Measurements from ENCODE around the gene SLC16A4.

The SLC16A4 gene

GRCh38 chr1:110344152-110344551, 46.7 kb downstream of the SLC16A4 start:
- H3K4me2 ChIP-seq (ENCODE audit: insufficient read depth, low read length) = peak overlapping the region; percentile 97
- TF ChIP-seq CTCF (IDR thresholded peaks at IDR 0.05; ENCODE audit: borderline replicate concordance, extremely low read depth, low read length, poor library complexity, severe bottlenecking) (no peak), EZH2 (IDR thresholded peaks at IDR 0.05; ENCODE audit: borderline replicate concordance, low read depth, low read length, severe bottlenecking) (no peak)
- no peaks in the 10 kb centered on the region for H3K9me3 ChIP-seq (ENCODE audit: insufficient read depth, low read length, severe bottlenecking)
- DNase-seq (no peak), ATAC-seq (ENCODE audit: insufficient read depth, low read depth) (no peak)
- peak overlapping the region; percentile 94 for H3K9ac ChIP-seq (ENCODE audit: low read depth, low read length)
- H3K27ac ChIP-seq (ENCODE audit: low read length) = peak overlapping the region; percentile 13; the same call in 1 of the 2 replicates
- peaks cover 90% of the 10 kb centered on the region for H4K20me1 ChIP-seq (ENCODE audit: insufficient read depth, low read length)
- H3K36me3 ChIP-seq (ENCODE audit: insufficient read depth, low read length) = peaks cover 98% of the 10 kb centered on the region
- peaks cover 99% of the 10 kb centered on the region for H3K79me2 ChIP-seq (ENCODE audit: insufficient read depth, low read length)
- H3K4me1 ChIP-seq (ENCODE audit: insufficient read depth, low read length) = peaks cover 91% of the 10 kb centered on the region
- no peaks in the 10 kb centered on the region for H3K27me3 ChIP-seq (ENCODE audit: insufficient read depth, low read length, poor library complexity)
- peak overlapping the region; percentile 72 to 89; a peak in 3 of 4 replicates for H3K4me3 ChIP-seq (ENCODE audit: low read depth in 1 of 2, low read length in 2 of 2)
- no peak overlapping the region for H2AFZ ChIP-seq (ENCODE audit: low read depth, low read length)

- H3K4me1 ChIP-seq (ENCODE audit: insufficient read depth, low read length) = peaks cover 82% of the 10 kb centered on the region
- no peak for ATAC-seq (ENCODE audit: insufficient read depth, low read depth)
- TF ChIP-seq EZH2 (IDR thresholded peaks at IDR 0.05; ENCODE audit: borderline replicate concordance, low read depth, low read length, severe bottlenecking) = no peak
- no peak for TF ChIP-seq CTCF (IDR thresholded peaks at IDR 0.05; ENCODE audit: borderline replicate concordance, extremely low read depth, low read length, poor library complexity, severe bottlenecking)
- no peak overlapping the region for H3K27ac ChIP-seq (ENCODE audit: low read length)
- peaks cover 89% of the 10 kb centered on the region for H3K36me3 ChIP-seq (ENCODE audit: insufficient read depth, low read length)
- DNase-seq = no peak
- no peaks in the 10 kb centered on the region for H3K27me3 ChIP-seq (ENCODE audit: insufficient read depth, low read length, poor library complexity)
- H3K9ac ChIP-seq (ENCODE audit: low read depth, low read length) = peak overlapping the region; percentile 94
- peaks cover 81% of the 10 kb centered on the region for H4K20me1 ChIP-seq (ENCODE audit: insufficient read depth, low read length)
- H2AFZ ChIP-seq (ENCODE audit: low read depth, low read length) = no peak overlapping the region
- H3K4me3 ChIP-seq (ENCODE audit: low read depth in 1 of 2, low read length in 2 of 2) = peak overlapping the region; percentile 72 to 89; a peak in 3 of 4 replicates
- peaks cover 90% of the 10 kb centered on the region for H3K79me2 ChIP-seq (ENCODE audit: insufficient read depth, low read length)
- peak overlapping the region; percentile 97 for H3K4me2 ChIP-seq (ENCODE audit: insufficient read depth, low read length)
- H3K9me3 ChIP-seq (ENCODE audit: insufficient read depth, low read length, severe bottlenecking) = no peaks in the 10 kb centered on the region
Measured at GRCh38 chr1:110343249-110343648, 47.6 kb downstream of the SLC16A4 start.

GRCh38 chr1:110341872-110342331, 48.9 kb downstream of the SLC16A4 start:
- Histone ChIP-seq H3K4me1 (ENCODE audit: insufficient read depth, low read length) (peaks cover 77% of the 10 kb centered on the region), H2AFZ (ENCODE audit: low read depth, low read length) (no peak overlapping the region), H3K27me3 (ENCODE audit: insufficient read depth, low read length, poor library complexity) (no peaks in the 10 kb centered on the region), H3K27ac (ENCODE audit: low read length) (peak overlapping the region; percentile 91; the same call in 1 of the 2 replicates), H3K4me3 (ENCODE audit: low read depth in 1 of 2, low read length in 2 of 2) (peak overlapping the region; percentile 72 to 89; a peak in 3 of 4 replicates), H3K4me2 (ENCODE audit: insufficient read depth, low read length) (peak overlapping the region; percentile 97), H3K36me3 (ENCODE audit: insufficient read depth, low read length) (peaks cover 75% of the 10 kb centered on the region), H3K9me3 (ENCODE audit: insufficient read depth, low read length, severe bottlenecking) (no peaks in the 10 kb centered on the region), H3K79me2 (ENCODE audit: insufficient read depth, low read length) (peaks cover 88% of the 10 kb centered on the region), H3K9ac (ENCODE audit: low read depth, low read length) (peak overlapping the region; percentile 94), H4K20me1 (ENCODE audit: insufficient read depth, low read length) (peaks cover 69% of the 10 kb centered on the region)
- ATAC-seq (ENCODE audit: insufficient read depth, low read depth) (no peak), DNase-seq (no peak)
- TF ChIP-seq CTCF (IDR thresholded peaks at IDR 0.05; ENCODE audit: borderline replicate concordance, extremely low read depth, low read length, poor library complexity, severe bottlenecking) = no peak
- TF ChIP-seq EZH2 (IDR thresholded peaks at IDR 0.05; ENCODE audit: borderline replicate concordance, low read depth, low read length, severe bottlenecking) = no peak
